GM23338 (cell line): ENCODE results near the gene PLEKHN1.

Source experiments
- CTCF ChIP-seq, 2 experiments: fragments of 200-600 bp in 1 of 2; sonication (generic) in 1 of 2; conservative IDR thresholded peaks; 2 replicates each; pipeline versions ENCODE4 v1.5.1 to v1.6.1; 2016 to 2017; ENCODE audit warnings: antibody characterized with exemption in 2 of 2, low read depth in 2 of 2, mild to moderate bottlenecking in 2 of 2, moderate library complexity in 1 of 2
- EZH2 ChIP-seq: fragments of 200-600 bp; sonication (generic); IDR thresholded peaks from one replicate; pipeline ENCODE4 v1.8.0; 2017; ENCODE audit warnings: antibody characterized with exemption, mild to moderate bottlenecking, low read depth; ENCODE audit not compliant: unreplicated experiment

GRCh38 chr1:1006305-1007159, 40.2 kb downstream of the PLEKHN1 start:
- TF ChIP-seq CTCF (conservative IDR thresholded peaks at IDR 0.05; ENCODE audit: low read depth in 2 of 2) (no peak), EZH2 (no peak)
